Upper lobe of left lung (tissue), 6 donors: ENCODE data around the gene NT5E. TPM values are rescaled to one million over a fixed set of nuclear protein-coding genes. Genes with fewer than 3 reads are reported as not detected.

Experiments
- ATAC-seq, 2 donors: fragments of 200-7000 bp; cut with Tn5 transposase; one replicate each; pipeline ENCODE4 v1.9.1; 2022; ENCODE audit warnings: mild to moderate bottlenecking in 2 of 2, moderate library complexity in 2 of 2; ENCODE audit not compliant: low FRiP score in 2 of 2
- DNase-seq, 2 donors: peaks; one replicate each; pipeline ENCODE4 v3.0.0-alpha.2; 2019 to 2020
- H3K27ac ChIP-seq, 4 donors: fragments of 200-600 bp; sonication (generic); one replicate each; pipeline ENCODE4 v1.5.1; 2016 to 2019
- H3K27me3 ChIP-seq, 4 donors: fragments of 200-600 bp; sonication (generic); one replicate each; pipeline ENCODE4 v1.5.1; 2017 to 2019
- H3K36me3 ChIP-seq, 4 donors: fragments of 200-600 bp; sonication (generic); one replicate each; pipeline ENCODE4 v1.5.1; 2016 to 2019
- H3K4me1 ChIP-seq, 4 donors: fragments of 200-600 bp; sonication (generic); one replicate each; pipeline ENCODE4 v1.5.1; 2018 to 2019
- H3K4me3 ChIP-seq, 4 donors: fragments of 200-600 bp; sonication (generic); one replicate each; pipeline ENCODE4 v1.5.1; 2017 to 2019; ENCODE audit warnings: mild to moderate bottlenecking in 2 of 4, moderate library complexity in 1 of 4
- H3K9me3 ChIP-seq, 4 donors: fragments of 200-600 bp; sonication (generic); one replicate each; pipeline ENCODE4 v1.5.1; 2018 to 2019
- EP300 ChIP-seq, 4 donors: sonication (generic); formaldehyde crosslinking; IDR thresholded peaks; one replicate each; pipeline ENCODE4 v1.5.1; 2017; ENCODE audit warnings: antibody characterized with exemption in 4 of 4, control low read depth in 2 of 4
- POLR2A ChIP-seq, 4 donors: fragments of 450-650 bp; IDR thresholded peaks; one replicate each; pipeline ENCODE4 v1.5.1; 2016 to 2017; ENCODE audit warnings: antibody characterized with exemption in 4 of 4, mild to moderate bottlenecking in 2 of 4
- POLR2AphosphoS5 ChIP-seq, 2 donors: sonication (generic); formaldehyde crosslinking; IDR thresholded peaks; one replicate each; pipeline ENCODE4 v1.5.1; 2017; ENCODE audit warnings: antibody characterized with exemption in 2 of 2
- WGBS, 2 donors: methylation state at CpG; one replicate each; pipeline ENCODE4 v1.1.5; 2017 to 2018; 5-methylcytosine and 5-hydroxymethylcytosine counted together
- total RNA-seq, 6 donors: library from RNA; depleted of rRNA in 4 of 6; stranded (reverse); fragments of >200 nt in 4 of 6; gene quantifications; one replicate each; pipeline versions ENCODE4 v1.1.0 to v1.2.1, GENCODE V29; 2016 to 2021
- TF ChIP-seq, protein P1 (sequence below), 6 experiments: fragments of 450-650 bp in 4 of 6; fragments of 200-600 bp in 2 of 6; sonication (generic) in 2 of 6; IDR thresholded peaks; one replicate each; pipeline ENCODE4 v1.5.1; 2016 to 2019; ENCODE audit warnings: antibody characterized with exemption in 6 of 6
- donor health status: DM: no; HTN: no; CAD: no; lungs with moderate emphysema.
- donor health status: DM: no; HTN: yes; CAD: no; lungs with severe emphysema.

Gene NT5E
- total RNA-seq, 6 donors from 2014 or later, result 1.4 to 17.8 (median 9.6) TPM

- DNase-seq (no peak), ATAC-seq (peak in 1 of 2 donors; percentile 34)
- no peaks in the 10 kb centered on the region for H3K36me3 ChIP-seq
- H3K4me1 ChIP-seq, result no peaks in the 10 kb centered on the region
- no peak for TF ChIP-seq EP300 (IDR thresholded peaks at IDR 0.05)
- TF ChIP-seq POLR2AphosphoS5 (IDR thresholded peaks at IDR 0.05), result no peak
- TF ChIP-seq, protein P1, sequence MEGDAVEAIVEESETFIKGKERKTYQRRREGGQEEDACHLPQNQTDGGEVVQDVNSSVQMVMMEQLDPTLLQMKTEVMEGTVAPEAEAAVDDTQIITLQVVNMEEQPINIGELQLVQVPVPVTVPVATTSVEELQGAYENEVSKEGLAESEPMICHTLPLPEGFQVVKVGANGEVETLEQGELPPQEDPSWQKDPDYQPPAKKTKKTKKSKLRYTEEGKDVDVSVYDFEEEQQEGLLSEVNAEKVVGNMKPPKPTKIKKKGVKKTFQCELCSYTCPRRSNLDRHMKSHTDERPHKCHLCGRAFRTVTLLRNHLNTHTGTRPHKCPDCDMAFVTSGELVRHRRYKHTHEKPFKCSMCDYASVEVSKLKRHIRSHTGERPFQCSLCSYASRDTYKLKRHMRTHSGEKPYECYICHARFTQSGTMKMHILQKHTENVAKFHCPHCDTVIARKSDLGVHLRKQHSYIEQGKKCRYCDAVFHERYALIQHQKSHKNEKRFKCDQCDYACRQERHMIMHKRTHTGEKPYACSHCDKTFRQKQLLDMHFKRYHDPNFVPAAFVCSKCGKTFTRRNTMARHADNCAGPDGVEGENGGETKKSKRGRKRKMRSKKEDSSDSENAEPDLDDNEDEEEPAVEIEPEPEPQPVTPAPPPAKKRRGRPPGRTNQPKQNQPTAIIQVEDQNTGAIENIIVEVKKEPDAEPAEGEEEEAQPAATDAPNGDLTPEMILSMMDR (IDR thresholded peaks at IDR 0.05), result no peak
- TF ChIP-seq POLR2A (IDR thresholded peaks at IDR 0.05), result no peak
- whole genome bisulfite sequencing, 2 donors, result 83 to 91% methylated on average over 2 of the region's 2 CpGs
- H3K27ac ChIP-seq, result no peak overlapping the region
- H3K4me3 ChIP-seq, result no peak overlapping the region
- peaks cover 0 to 9% (median 1%) of the 10 kb centered on the region in 4 donors for H3K9me3 ChIP-seq
- H3K27me3 ChIP-seq, result no peaks in the 10 kb centered on the region
These were observed 28.7 kb upstream of the NT5E start for GRCh38 chr6:85421181-85421580.

DNA sequence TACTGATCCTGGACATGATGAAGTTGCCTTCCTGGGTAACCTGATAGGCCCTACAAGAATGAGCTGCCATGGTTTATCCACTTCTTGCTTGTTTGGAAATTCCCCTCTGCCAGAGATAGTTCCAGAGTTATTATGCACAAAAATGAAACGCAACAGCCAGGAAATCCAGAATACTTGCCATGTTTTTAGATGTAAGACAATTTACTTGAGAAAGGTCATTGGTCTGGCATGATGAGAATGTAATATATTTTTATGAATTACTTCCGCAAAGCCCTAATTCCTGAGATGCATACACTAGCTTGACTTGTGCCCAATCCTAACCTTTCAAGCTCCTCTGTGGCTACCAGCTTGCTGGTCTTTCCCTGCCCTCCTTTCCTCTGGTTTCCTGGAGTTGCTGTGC, 27.9 kb upstream of the NT5E start:
- 93 to 95% methylated on average over 2 of the region's 2 CpGs for WGBS, 2 donors
- no peak for DNase-seq
- Histone ChIP-seq H3K4me3 (no peak overlapping the region), H3K27me3 (no peaks in the 10 kb centered on the region), H3K27ac (no peak overlapping the region), H3K4me1 (no peaks in the 10 kb centered on the region), H3K36me3 (no peaks in the 10 kb centered on the region), H3K9me3 (peaks cover 0 to 13% (median 3%) of the 10 kb centered on the region in 4 donors)
- TF ChIP-seq POLR2AphosphoS5 (IDR thresholded peaks at IDR 0.05) (no peak), POLR2A (IDR thresholded peaks at IDR 0.05) (no peak)
- ATAC-seq, result no peak

DNA sequence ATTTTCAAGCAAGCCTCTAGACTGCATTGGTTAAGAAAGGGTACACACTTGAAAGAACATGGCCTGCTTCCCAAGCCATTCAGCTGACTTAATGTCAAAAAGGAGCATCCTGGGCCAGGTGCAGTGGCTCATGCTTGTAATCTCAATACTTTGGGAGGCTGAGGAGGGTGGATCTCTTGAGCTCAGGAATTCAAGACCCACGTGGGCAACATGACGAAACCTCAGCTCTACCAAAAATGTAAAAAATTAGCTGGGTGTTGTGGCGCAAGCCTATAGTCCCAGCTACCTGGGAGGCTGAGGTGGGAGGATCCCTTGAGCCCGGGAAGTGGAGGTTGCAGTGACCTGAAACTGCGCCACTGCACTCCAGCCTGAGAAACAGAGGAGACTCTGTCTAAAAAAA, 26.9 kb upstream of the NT5E start:
- Histone ChIP-seq H3K27me3 (no peaks in the 10 kb centered on the region), H3K4me3 (no peak overlapping the region), H3K36me3 (no peaks in the 10 kb centered on the region), H3K27ac (no peak overlapping the region), H3K9me3 (peaks cover 0 to 13% (median 3%) of the 10 kb centered on the region in 4 donors), H3K4me1 (no peaks in the 10 kb centered on the region)
- DNase-seq, result no peak
- no peak for ATAC-seq
- WGBS, 2 donors, result 80 to 83% methylated on average over 5 of the region's 5 CpGs
- TF ChIP-seq POLR2A (IDR thresholded peaks at IDR 0.05) (no peak), EP300 (IDR thresholded peaks at IDR 0.05) (no peak), POLR2AphosphoS5 (IDR thresholded peaks at IDR 0.05) (no peak)
- TF ChIP-seq, protein P1 (IDR thresholded peaks at IDR 0.05), result no peak

DNA sequence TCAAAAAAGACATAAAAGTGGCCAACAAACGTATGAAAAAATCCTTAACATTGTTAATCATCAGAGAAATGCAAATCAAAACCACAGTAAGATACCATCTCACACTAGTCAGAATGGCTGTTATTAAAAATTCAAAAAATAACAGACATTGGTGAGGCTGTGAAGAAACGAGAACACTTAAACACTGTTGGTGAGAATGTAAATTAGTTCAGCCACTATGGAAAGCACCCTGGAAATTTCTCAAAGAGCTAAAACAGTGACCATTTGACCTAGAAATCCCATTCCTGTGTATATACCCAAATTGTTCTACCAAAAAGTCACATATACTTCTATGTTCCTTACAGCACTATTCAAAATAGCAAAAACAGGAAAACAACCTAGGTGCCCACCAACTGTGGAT, 24.9 kb upstream of the NT5E start:
- Histone ChIP-seq H3K9me3 (peaks cover 0 to 13% (median 3%) of the 10 kb centered on the region in 4 donors), H3K27me3 (no peaks in the 10 kb centered on the region), H3K4me3 (no peak overlapping the region), H3K36me3 (no peaks in the 10 kb centered on the region), H3K4me1 (no peaks in the 10 kb centered on the region), H3K27ac (no peak overlapping the region)
- ATAC-seq (no peak), DNase-seq (no peak)
- WGBS, 2 donors, result 88 to 97% methylated on average over 2 of the region's 2 CpGs
- TF ChIP-seq POLR2AphosphoS5 (IDR thresholded peaks at IDR 0.05) (no peak), EP300 (IDR thresholded peaks at IDR 0.05) (no peak), POLR2A (IDR thresholded peaks at IDR 0.05) (no peak)
- TF ChIP-seq, protein P1 (IDR thresholded peaks at IDR 0.05), result no peak

DNA sequence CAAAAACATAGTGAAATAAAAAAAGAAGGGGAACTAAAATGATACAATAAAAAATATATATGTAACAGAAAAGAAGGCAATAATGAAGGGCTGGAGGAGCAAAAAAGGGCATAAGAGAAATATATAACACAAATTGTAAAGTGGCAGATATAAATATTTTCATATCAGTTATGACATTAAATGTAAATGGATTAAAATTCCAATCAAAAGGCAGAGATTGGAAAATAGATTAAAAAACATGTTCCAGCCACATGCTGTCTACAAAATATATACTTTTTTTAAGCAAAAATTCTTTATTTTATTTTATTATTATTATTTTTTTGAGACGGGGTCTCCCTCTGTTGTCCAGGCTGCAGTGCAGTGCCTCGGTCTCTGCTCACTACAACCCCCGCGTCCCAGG, 23.9 kb upstream of the NT5E start:
- no peak for DNase-seq
- peaks cover 0 to 13% (median 3%) of the 10 kb centered on the region in 4 donors for H3K9me3 ChIP-seq
- H3K4me3 ChIP-seq, result no peak overlapping the region
- no peaks in the 10 kb centered on the region for H3K27me3 ChIP-seq
- 97 to 100% methylated on average over 4 of the region's 4 CpGs for WGBS, 2 donors
- H3K27ac ChIP-seq, result no peak overlapping the region
- TF ChIP-seq, protein P1 (IDR thresholded peaks at IDR 0.05), result no peak
- TF ChIP-seq EP300 (IDR thresholded peaks at IDR 0.05) (no peak), POLR2A (IDR thresholded peaks at IDR 0.05) (no peak), POLR2AphosphoS5 (IDR thresholded peaks at IDR 0.05) (no peak)
- H3K36me3 ChIP-seq, result no peaks in the 10 kb centered on the region
- no peak for ATAC-seq
- no peaks in the 10 kb centered on the region for H3K4me1 ChIP-seq
